ENCODE results near the gene MAPK11. TPM values are rescaled to one million over a fixed set of nuclear protein-coding genes. Genes with fewer than 3 reads are reported as not detected.

Gene MAPK11
- total RNA-seq, 1 experiment from 2014 or later, result 19.3 TPM

DNA sequence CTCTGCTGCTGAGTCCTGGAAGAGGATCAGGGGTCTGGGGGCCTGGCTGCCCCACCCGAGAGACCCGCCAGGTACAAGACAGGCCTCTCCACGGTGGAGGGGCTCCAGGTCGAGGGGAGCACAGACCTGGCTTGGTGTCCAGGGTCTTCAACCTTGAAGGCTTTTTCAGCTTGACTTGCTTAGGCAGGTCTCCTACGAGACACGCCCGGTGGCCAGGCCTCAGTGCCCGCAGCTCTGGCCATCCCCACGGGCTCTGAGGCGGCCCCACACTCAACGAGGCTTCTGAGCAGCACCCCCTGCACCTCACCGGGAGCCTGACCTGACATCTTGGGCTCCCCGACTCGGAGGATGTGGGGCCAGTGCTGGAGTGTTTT lies 43.9 kb upstream of the MAPK11 start:
- ChIA-PET POLR2A (no interaction called here), CTCF (no interaction called here), RAD21 (ENCODE audit: low non-redundant PET in 1 of 2, low total read pairs in 2 of 2, uncharacterized antibody in 2 of 2, unreplicated experiment in 2 of 2) (no interaction called here)
- H3K27me3 ChIP-seq (ENCODE audit: insufficient read depth, low read length), result no peaks in the 10 kb centered on the region
- intact Hi-C loops (cut with micrococcal nuclease), result no loop called here
- H3K4me1 ChIP-seq (ENCODE audit: control insufficient read depth in 1 of 2, insufficient read depth in 2 of 2, low read length in 2 of 2), result peaks cover 0 to 17% of the 10 kb centered on the region in 2 experiments; a peak in 2 of 4 replicates
- H3K9me2 ChIP-seq (ENCODE audit: insufficient read depth), result no peaks in the 10 kb centered on the region
- H3K27ac ChIP-seq (ENCODE audit: low read depth, low read length), result no peak overlapping the region; the same call in 1 of the 2 replicates
- ATAC-seq, result peak; percentile 13; the same call in 1 of the 2 replicates
- H3K4me2 ChIP-seq (ENCODE audit: low read length), result peak overlapping the region; percentile 33
- TF ChIP-seq, protein P1, sequence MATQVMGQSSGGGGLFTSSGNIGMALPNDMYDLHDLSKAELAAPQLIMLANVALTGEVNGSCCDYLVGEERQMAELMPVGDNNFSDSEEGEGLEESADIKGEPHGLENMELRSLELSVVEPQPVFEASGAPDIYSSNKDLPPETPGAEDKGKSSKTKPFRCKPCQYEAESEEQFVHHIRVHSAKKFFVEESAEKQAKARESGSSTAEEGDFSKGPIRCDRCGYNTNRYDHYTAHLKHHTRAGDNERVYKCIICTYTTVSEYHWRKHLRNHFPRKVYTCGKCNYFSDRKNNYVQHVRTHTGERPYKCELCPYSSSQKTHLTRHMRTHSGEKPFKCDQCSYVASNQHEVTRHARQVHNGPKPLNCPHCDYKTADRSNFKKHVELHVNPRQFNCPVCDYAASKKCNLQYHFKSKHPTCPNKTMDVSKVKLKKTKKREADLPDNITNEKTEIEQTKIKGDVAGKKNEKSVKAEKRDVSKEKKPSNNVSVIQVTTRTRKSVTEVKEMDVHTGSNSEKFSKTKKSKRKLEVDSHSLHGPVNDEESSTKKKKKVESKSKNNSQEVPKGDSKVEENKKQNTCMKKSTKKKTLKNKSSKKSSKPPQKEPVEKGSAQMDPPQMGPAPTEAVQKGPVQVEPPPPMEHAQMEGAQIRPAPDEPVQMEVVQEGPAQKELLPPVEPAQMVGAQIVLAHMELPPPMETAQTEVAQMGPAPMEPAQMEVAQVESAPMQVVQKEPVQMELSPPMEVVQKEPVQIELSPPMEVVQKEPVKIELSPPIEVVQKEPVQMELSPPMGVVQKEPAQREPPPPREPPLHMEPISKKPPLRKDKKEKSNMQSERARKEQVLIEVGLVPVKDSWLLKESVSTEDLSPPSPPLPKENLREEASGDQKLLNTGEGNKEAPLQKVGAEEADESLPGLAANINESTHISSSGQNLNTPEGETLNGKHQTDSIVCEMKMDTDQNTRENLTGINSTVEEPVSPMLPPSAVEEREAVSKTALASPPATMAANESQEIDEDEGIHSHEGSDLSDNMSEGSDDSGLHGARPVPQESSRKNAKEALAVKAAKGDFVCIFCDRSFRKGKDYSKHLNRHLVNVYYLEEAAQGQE (IDR thresholded peaks at IDR 0.05; ENCODE audit: low read depth), result no peak
- TF ChIP-seq RAD21 (IDR thresholded peaks at IDR 0.05; ENCODE audit: low read depth) (no peak), TCF7L2 (IDR thresholded peaks at IDR 0.05; ENCODE audit: borderline replicate concordance, extremely low read depth, insufficient read depth, insufficient read length) (no peak), SRF (IDR thresholded peaks at IDR 0.05; ENCODE audit: low read depth) (no peak), ELF1 (IDR thresholded peaks at IDR 0.05; ENCODE audit: borderline replicate concordance, low read depth) (no peak), POLR2A (IDR thresholded peaks at IDR 0.05; ENCODE audit: borderline replicate concordance, extremely low read depth, insufficient read depth, insufficient read length) (no peak), CEBPB (IDR thresholded peaks at IDR 0.05; ENCODE audit: low read depth) (no peak), CBX3 (IDR thresholded peaks at IDR 0.05; ENCODE audit: low read depth) (no peak), SIN3A (IDR thresholded peaks at IDR 0.05; ENCODE audit: low read depth) (no peak), YY1 (IDR thresholded peaks at IDR 0.05; ENCODE audit: extremely low read depth, insufficient replicate concordance, low read depth, low read length) (no peak), JUND (IDR thresholded peaks at IDR 0.05) (no peak), EZH2 (IDR thresholded peaks at IDR 0.05) (no peak), FOSL1 (IDR thresholded peaks at IDR 0.05; ENCODE audit: low read depth) (no peak), EGR1 (IDR thresholded peaks at IDR 0.05; ENCODE audit: low read depth) (no peak), ZFX (IDR thresholded peaks at IDR 0.05) (no peak), SP1 (IDR thresholded peaks at IDR 0.05; ENCODE audit: low read depth) (no peak)
- TF ChIP-seq, protein P2, sequence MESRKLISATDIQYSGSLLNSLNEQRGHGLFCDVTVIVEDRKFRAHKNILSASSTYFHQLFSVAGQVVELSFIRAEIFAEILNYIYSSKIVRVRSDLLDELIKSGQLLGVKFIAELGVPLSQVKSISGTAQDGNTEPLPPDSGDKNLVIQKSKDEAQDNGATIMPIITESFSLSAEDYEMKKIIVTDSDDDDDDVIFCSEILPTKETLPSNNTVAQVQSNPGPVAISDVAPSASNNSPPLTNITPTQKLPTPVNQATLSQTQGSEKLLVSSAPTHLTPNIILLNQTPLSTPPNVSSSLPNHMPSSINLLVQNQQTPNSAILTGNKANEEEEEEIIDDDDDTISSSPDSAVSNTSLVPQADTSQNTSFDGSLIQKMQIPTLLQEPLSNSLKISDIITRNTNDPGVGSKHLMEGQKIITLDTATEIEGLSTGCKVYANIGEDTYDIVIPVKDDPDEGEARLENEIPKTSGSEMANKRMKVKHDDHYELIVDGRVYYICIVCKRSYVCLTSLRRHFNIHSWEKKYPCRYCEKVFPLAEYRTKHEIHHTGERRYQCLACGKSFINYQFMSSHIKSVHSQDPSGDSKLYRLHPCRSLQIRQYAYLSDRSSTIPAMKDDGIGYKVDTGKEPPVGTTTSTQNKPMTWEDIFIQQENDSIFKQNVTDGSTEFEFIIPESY (IDR thresholded peaks at IDR 0.05; ENCODE audit: extremely low read depth, insufficient replicate concordance, low read length), result no peak
- TF ChIP-seq, protein P3, sequence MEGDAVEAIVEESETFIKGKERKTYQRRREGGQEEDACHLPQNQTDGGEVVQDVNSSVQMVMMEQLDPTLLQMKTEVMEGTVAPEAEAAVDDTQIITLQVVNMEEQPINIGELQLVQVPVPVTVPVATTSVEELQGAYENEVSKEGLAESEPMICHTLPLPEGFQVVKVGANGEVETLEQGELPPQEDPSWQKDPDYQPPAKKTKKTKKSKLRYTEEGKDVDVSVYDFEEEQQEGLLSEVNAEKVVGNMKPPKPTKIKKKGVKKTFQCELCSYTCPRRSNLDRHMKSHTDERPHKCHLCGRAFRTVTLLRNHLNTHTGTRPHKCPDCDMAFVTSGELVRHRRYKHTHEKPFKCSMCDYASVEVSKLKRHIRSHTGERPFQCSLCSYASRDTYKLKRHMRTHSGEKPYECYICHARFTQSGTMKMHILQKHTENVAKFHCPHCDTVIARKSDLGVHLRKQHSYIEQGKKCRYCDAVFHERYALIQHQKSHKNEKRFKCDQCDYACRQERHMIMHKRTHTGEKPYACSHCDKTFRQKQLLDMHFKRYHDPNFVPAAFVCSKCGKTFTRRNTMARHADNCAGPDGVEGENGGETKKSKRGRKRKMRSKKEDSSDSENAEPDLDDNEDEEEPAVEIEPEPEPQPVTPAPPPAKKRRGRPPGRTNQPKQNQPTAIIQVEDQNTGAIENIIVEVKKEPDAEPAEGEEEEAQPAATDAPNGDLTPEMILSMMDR (IDR thresholded peaks at IDR 0.05 in 2 of 3, conservative IDR thresholded peaks at IDR 0.05 in 1 of 3; ENCODE audit: borderline replicate concordance in 1 of 3, insufficient read depth in 1 of 3, low read depth in 2 of 3, low read length in 2 of 3), result no peak
- TF ChIP-seq, protein P4, sequence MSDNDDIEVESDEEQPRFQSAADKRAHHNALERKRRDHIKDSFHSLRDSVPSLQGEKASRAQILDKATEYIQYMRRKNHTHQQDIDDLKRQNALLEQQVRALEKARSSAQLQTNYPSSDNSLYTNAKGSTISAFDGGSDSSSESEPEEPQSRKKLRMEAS (IDR thresholded peaks at IDR 0.05), result no peak
- no peak overlapping the region for H3K9ac ChIP-seq (ENCODE audit: low read length)
- no peaks in the 10 kb centered on the region for H4K20me1 ChIP-seq (ENCODE audit: insufficient read depth)
- no peaks in the 10 kb centered on the region for H3K36me3 ChIP-seq (ENCODE audit: control insufficient read depth in 1 of 2, insufficient read depth in 2 of 2, low read length in 2 of 2)
- no peak overlapping the region for H3K4me3 ChIP-seq (replicated peaks in 1 of 2; ENCODE audit: low read depth in 1 of 2, low read length in 2 of 2)
- H3K79me2 ChIP-seq (ENCODE audit: insufficient read depth, low read length), result no peaks in the 10 kb centered on the region
- no peaks in the 10 kb centered on the region for H3K9me3 ChIP-seq (ENCODE audit: control insufficient read depth in 1 of 2, insufficient read depth in 1 of 2, low read depth in 1 of 2, low read length in 2 of 2)
- BruUV-seq (replicated peaks), result no TSS peak
- no peak for DNase-seq (ENCODE audit: low read depth, low spot score)
- H2AFZ ChIP-seq (ENCODE audit: low read depth, low read length, poor library complexity, severe bottlenecking), result no peak overlapping the region
